ENCODE results near the gene TM4SF4.

- TF ChIP-seq POLR2A (IDR thresholded peaks at IDR 0.05; ENCODE audit: low read depth, low read length) (no peak), POLR2AphosphoS5 (IDR thresholded peaks at IDR 0.05; ENCODE audit: low read depth, low read length) (no peak)
These were observed 48.2 kb upstream of the TM4SF4 start for GRCh38 chr3:149426325-149426724.

All from GM12892 (cell line).